Adipose tissue (tissue), 3 donors: ENCODE data around the gene STAT3. TPM values are rescaled to one million over a fixed set of nuclear protein-coding genes. Genes with fewer than 3 reads are reported as not detected.
"Not testable (repeated sequence)": the region's sequence is repeated elsewhere in the genome, so short reads cannot be mapped to it uniquely, and the experiment has no call there.

Source experiments
- H3K27ac ChIP-seq: one replicate; pipeline ENCODE4 v1.5.1; 2013; ENCODE audit warnings: low read depth, low read length
- WGBS, 3 donors: extraction: QIAGEN DNeasy Blood & Tissue Kit; methylation state at CpG; one replicate each; pipeline ENCODE4 v1.1.7; 2013; 5-methylcytosine and 5-hydroxymethylcytosine counted together
- polyA plus RNA-seq, 3 donors: library from polyadenylated mRNA; stranded (reverse); fragments of 200-250 nt; gene quantifications; one replicate each; pipeline ENCODE4 v1.2.3, GENCODE V29; 2013
- donor health status: healthy with polysubstance abuse.
- donor health status: Bipolar disorder and iron deficiency.
- donor health status: healthy.

STAT3 gene
- polyA plus RNA-seq, 3 donors = 60.7 to 204 (median 92.9) TPM

DNA sequence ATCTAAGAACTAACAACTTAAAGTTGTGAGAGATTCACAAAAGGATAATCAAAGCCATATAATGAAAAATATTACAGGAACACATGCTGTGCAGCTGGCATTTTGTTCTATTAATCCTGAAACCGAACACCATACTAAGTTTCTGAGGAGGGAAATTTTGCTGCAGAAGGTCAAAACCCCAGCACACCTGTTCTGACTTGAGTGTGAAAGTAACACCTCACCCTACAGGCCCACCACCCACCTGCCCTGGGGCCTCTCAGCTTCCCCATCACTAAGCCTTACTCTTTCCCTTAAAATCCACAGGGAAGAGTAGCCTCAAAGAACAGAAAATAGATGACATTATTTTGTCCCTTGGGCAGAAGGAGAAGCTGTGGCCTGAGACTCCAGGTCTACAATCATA, 55.2 kb downstream of the STAT3 start:
- WGBS, 3 donors = 75 to 89% (median 83%) methylated on average over 1 of the region's 1 CpG

DNA sequence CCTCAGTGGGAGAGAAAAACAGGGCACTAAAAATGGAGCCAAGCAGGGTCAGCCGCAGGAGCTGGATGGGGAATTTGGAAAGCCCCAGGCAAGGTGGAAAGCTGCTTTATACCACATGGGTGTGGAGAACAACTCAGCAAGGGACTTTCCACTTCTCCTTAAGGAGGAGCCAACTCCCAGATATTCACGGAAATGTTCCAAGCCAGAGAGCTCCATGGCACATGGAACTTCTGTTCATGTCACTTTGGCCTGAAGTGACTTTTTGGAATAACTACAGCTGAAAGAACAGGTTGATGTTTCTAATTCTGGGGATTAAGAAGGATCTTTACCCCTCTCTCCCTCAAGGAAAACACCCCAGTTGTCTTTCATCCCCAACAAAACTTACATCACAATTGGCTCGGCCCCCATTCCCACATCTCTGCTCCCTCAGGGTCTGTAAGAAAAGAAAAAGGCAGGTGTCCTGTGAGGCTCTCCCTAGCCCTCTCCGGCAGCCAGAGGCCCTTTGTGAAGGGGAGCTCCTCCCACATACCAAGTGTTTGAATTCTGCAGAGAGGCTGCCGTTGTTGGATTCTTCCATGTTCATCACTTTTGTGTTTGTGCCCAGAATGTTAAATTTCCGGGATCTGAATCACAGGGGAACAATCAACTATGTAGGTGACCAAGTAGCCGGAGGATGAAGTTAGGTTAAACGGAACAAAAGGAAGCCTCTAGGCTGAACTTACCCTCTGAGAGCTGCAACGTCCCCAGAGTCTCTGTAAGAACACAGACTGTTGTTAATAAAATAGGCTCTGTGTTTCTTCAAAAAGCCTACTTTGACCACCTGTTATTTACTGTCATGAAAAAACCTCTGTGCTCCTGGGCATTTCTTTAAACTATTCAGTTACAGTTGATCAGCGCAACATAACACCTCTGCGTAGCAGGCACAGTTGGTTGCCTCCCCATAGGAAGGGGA, 58.9 kb downstream of the STAT3 start:
- no peak overlapping the region for H3K27ac ChIP-seq
- WGBS, 3 donors = 49 to 65% (median 52%) methylated on average over 11 of the region's 11 CpGs

More for the DNA sequence above, 55.2 kb downstream of the STAT3 start:
- no peak overlapping the region for H3K27ac ChIP-seq

DNA sequence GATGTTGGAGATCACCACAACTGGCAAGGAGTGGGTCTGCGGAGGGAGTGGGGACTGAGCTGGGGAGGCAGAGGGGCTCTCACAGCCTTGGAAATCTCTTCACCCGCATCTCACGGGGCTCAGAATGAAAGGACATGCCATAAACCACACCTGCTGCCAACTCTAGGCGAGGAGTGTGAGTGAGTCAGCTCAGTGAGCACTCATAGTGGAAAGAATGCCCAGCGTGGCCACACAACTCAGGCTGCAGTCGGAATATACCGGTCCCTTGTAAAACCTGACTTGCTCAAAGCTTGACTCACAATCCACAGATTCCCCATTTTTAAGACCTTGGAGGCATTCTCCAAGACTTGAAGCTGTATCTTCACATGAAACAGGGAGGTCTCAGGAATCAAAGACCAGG, 63.2 kb downstream of the STAT3 start:
- 79 to 93% (median 84%) methylated on average over 7 of the region's 7 CpGs for WGBS, 3 donors
- no peak overlapping the region for H3K27ac ChIP-seq

DNA sequence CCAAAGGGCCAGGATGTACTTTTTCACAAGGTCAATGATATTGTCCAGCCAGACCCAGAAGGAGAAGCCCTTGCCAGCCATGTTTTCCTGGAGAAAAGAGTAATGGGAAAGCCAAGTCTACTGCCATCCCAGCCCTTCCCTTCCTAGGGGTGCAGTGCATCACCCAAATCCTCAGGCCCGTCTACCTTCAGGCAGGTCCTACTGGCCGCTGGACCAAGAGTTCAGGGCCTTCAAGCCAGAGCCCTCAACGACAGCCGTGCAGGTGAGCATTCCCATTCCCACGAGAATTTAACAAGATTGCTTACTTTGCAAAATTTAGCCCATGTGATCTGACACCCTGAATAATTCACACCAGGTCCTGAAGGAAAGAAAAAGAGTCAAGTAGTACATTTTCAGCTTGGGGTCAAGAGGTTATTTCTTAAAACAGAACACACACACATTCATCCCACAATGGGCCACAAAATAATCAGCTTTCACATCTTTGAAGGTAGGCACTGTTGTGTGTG, 64.9 kb downstream of the STAT3 start:
- WGBS, 3 donors = 72 to 82% (median 80%) methylated on average over 5 of the region's 5 CpGs
- no peak overlapping the region for H3K27ac ChIP-seq

DNA sequence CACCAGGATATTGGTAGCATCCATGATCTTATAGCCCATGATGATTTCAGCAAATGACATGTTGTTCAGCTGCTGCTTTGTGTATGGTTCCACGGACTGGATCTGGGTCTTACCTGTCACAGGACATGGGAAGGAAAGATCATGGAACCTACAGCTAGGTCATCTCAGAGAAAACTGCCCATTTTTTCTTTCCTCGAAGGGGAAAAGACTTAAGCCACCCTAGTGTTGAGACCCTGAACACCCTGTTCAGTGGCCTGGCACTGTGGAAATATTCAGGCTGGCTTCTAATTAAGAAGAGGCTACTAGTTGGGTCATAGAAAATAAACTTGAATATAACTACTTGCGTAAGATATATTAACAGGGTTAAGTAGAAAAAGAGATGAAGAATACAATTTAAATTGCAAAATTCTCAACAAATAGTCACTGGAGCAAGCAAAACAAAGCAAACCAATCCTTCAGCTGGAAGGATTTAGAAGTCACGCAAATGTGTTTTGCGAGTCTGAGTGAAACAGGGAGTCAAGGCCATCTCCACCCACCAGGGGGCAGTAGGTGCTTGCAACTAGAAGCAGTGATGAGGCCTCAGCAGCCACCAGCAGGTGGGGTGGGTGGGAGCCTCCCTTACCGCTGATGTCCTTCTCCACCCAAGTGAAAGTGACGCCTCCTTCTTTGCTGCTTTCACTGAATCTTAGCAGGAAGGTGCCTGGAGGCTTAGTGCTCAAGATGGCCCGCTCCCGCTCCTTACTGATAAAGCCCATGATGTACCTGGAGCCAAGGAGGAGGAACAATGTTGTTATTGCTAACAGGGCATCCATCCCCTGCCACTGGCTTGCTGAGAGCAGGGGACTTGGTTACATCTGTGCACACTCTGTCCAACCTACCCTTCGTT, 65.6 kb downstream of the STAT3 start:
- 38 to 42% (median 41%) methylated on average over 10 of the region's 10 CpGs for WGBS, 3 donors
- no peak overlapping the region for H3K27ac ChIP-seq

DNA sequence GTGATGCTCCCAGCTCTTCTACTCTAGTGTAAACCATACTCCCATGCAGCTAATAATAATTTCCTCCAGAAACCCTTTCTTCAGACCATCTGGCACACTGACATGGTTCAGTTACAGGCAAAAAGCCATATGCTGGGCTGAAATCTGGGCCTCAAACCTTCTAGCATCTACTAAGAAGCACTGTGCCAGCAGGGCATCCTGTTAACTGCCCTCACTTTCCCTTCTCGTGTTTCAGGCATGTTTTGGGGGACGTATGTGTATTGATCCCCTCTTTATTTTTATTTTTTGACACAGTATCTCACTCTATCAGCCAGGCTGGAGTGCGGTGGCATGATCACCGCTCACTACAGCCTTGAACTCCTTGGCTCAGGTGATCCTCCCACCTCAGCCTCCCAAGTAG, 66.7 kb downstream of the STAT3 start:
- no peak overlapping the region for H3K27ac ChIP-seq
- WGBS, 3 donors = 83 to 89% (median 87%) methylated on average over 4 of the region's 4 CpGs

DNA sequence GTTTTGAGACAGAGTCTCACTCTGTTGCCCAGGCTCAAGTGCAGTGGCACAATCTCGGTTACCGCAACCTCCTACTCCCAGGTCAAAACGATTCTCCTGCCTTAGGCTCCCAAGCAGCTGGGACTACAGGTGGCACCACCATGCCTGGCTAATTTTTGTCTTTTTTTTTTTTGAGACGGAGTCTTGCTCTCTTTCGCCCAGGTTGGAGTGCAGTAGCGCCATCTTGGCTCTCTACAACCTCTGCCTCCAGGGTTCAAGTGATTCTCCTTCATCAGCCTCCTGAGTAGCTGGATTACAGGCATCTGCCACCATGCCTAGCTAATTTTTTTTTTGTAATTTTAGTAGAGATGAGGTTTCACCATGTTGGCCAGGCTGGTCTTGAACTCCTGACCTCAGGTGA, 70.3 kb downstream of the STAT3 start:
- 92 to 97% (median 96%) methylated on average over 6 of the region's 6 CpGs for WGBS, 3 donors
- not testable (repeated sequence) for H3K27ac ChIP-seq

DNA sequence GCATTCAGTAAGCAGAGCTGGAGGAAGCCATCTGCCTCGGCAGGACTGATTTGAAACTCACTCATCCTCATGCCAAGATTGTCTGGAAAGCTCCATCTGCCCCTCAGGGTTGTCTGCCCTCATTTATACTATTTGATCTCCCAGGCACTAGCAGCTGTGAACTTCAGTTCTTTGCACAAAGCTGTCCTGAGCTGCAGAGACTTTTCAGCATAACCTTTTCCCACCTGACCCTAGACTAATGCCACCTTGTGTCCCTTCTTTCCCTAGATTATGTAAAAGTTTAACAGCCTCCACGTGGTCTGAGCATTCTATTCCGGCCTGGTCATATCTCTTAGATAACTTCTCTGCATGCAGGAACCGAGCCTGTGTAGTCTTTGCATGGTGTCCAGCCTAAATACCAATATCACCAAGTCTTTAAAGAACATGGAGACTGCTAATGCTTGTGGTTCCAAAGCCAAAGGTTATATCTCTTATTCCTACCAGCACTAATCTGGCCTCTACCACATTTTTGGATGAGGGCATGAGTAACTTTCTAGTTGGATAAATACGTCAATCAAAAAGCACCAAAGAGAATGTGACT, 70.9 kb downstream of the STAT3 start:
- no peak overlapping the region for H3K27ac ChIP-seq
- 32 to 78% (median 59%) methylated on average over 5 of the region's 5 CpGs for WGBS, 3 donors

DNA sequence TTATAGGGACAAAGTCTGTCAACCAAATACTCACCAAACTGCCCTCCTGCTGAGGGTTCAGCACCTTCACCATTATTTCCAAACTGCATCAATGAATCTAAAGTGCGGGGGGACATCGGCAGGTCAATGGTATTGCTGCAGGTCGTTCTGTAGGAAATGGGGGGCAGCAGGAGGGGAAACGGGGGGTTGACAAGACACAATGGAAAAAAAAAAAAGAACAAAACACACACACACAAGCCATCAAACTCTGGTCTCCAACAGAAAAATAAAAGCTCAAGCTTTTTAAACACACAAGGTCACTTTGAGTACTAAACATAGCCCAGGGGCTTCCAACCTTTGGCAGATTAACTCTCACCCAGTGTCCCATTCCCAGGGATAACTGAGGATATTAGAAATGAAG, 71.5 kb downstream of the STAT3 start:
- 79 to 87% (median 80%) methylated on average over 4 of the region's 4 CpGs for WGBS, 3 donors
- H3K27ac ChIP-seq = no peak overlapping the region

DNA sequence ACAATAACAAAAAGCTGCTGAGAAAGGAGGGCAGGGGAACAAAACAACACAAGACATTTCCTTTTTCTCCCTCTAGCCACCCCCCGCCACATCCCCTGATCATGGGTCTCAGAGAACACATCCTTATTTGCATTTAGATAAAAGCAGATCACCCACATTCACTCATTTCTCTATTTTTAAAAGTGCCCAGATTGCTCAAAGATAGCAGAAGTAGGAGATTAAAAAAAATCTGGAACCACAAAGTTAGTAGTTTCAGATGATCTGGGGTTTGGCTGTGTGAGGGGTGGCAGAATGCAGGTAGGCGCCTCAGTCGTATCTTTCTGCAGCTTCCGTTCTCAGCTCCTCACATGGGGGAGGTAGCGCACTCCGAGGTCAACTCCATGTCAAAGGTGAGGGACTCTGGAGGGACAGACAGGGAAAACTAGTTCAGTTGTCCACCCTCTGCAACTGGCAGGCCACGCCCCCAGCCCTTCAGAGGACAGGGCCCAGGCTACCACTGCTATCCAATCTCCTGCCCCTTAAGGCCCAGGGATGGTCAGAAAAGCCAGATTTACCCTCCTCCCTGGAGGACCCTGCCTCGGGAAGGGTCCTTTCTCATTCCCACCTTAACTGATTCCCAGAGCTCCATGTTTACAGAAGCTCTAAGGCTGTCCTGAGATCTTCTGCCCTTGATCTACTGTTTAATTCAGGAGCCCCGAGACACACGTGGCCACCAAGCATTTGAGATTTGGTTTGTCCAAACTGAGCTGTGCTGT, 72.7 kb downstream of the STAT3 start:
- 69 to 87% (median 72%) methylated on average over 10 of the region's 10 CpGs for WGBS, 3 donors
- no peak overlapping the region for H3K27ac ChIP-seq

DNA sequence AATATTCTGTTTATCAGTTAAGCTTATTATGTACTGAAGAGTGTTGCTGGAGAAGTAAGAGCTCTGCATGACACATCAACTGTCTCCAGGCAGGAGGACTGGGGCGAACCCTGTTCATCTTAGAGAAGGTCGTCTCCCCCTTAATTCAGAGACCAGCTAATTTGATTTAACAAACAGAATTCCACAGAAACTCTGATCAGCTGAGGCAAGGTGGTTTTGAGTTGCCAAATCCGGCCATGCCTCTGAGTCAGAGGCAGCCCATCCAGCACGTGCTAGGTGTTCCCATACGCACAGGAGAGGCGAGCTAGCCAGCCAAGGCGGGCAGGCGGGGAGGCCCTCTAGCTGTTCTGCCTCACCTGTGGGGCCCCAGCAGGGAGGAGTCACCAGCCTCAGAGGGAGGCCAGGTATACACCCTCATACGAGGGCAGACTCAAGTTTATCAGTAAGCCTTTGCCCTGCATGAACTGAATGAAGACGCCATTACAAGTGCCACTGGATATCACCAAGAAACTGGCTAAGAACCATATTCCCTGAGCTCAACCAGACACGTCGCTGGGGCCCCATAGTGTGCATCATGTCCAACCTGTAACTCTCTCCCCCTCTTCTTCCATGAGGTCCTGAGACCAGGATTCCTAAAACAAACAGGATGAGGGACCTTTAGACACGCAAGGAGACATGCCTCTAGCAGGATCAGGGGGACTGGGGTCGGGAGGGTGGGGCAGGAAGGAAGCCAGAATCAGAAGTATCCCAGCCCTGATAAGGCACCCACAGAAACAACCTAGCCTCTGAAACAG, 74.3 kb downstream of the STAT3 start:
- WGBS, 3 donors = 71 to 83% (median 77%) methylated on average over 14 of the region's 14 CpGs
- H3K27ac ChIP-seq = no peak overlapping the region

DNA sequence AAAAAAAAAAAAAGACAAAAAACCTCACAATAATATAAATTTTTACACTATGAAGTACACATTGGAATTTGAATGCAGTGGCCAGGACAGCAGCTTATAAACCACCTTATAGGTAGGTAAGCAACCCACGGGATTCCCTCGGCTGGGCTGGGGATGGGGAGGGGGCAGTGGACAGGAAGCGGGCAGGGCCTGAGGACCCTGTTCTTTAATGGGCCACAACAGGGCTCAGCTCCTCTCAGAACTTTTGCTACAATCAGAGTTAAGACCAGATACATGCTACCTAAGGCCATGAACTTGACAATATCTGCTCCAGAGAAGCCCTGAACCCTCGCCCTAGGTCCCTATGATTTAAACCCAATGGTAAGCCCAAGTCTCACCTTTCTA, 74.9 kb downstream of the STAT3 start:
- H3K27ac ChIP-seq = no peak overlapping the region
- WGBS, 3 donors = 83 to 94% (median 85%) methylated on average over 4 of the region's 4 CpGs

DNA sequence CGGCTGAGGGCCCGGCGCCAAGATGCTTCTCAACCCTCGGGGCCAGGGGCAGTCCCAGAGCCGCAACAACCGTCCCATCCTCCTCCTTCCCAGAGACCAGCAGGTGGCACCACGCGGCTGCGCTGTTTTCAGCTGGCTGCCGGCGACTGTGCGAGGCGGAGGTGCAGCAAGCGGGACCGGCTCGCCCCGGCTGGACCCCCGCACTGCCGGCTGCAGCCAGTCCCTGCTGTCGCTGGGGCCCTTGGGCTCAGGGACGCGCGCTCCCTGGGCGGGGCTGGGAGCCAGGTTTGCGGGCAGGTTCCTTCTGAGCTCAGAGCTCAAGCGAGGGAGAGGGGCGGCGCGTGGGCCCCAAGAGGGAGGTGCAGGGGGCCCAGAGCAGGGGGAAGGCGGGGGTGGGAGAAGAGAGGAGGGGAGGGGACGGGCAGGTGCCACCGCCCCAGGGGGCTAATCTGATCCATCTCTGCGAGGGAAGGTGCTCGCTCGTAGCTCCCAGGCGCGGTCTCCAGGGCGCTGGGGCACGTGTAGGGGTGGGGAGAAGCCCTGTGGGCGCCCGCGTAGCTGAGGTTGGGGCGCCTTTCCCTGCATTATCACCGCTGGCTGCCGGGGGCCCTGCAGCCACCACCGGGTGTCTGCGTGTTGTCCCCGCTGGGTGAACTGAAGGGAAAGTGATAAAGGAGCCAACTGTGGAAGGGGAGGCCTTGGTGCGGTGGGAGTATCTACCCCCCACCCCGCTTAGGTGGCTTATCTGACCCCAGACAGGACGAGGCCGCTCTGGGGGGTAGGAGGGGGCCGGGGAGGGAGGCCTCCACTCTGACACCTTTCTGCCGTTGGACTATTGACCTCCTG, 75.7 kb downstream of the STAT3 start:
- peak overlapping the region; percentile 9 for H3K27ac ChIP-seq
- 22 to 26% (median 24%) methylated on average over 42 to 54 of the region's 54 CpGs for WGBS, 3 donors

DNA sequence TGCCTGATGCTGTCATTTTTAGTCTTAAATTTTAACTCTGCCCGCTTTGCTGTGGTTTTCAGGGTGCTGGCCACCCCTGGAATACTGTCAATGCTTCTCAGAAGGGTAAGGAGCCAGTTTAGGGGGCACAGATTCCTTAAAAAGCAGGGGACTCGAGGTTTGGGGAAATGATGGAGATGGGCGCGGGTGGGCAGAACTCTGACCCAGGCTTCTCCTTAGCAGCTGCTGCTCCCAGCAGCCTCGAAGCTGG, 76.3 kb downstream of the STAT3 start:
- WGBS, 3 donors = 14 to 29% (median 17%) methylated on average over 5 of the region's 5 CpGs
- H3K27ac ChIP-seq = no peak overlapping the region

DNA sequence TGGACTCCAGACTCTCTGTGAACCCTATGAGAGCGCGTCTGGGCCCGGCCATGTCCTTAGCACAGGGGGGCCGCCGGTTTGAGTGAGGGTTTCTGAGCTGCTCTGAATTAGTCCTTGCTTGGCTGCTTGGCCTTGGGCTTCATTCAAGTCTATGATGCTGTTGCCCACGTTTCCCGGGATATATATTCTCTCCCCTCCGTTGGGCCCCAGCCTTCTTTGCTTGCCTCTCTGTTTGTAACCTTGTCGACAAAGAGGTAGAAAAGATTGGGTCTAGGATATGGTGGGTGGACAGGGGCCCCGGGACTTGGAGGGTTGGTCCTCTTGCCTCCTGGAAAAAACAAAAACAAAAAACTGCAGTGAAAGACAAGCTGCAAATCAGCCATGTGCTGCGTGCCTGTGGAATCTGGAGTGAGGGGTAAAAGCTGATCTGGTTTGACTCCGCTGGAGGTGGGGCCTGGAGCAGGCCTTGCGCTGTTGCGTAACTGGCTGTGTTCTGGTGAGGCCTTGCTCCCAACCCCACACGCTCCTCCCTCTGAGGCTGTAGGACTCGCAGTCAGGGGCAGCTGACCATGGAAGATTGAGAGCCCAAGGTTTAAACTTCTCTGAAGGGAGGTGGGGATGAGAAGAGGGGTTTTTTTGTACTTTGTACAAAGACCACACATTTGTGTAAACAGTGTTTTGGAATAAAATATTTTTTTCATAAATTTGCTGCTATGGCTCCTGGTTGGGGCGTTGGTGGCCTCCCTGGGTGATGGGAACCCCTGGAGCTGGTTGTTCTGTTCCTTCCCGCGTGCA, 76.8 kb downstream of the STAT3 start:
- WGBS, 3 donors = 38 to 68% (median 45%) methylated on average over 19 of the region's 19 CpGs
- no peak overlapping the region for H3K27ac ChIP-seq

DNA sequence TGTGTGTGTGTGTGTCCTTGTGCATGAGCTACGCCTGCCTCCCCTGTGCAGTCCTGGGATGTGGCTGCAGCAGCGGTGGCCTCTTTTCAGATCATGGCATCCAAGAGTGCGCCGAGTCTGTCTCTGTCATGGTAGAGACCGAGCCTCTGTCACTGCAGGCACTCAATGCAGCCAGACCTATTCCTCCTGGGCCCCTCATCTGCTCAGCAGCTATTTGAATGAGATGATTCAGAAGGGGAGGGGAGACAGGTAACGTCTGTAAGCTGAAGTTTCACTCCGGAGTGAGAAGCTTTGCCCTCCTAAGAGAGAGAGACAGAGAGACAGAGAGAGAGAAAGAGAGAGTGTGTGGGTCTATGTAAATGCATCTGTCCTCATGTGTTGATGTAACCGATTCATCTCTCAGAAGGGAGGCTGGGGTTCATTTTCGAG, 77.4 kb downstream of the STAT3 start:
- H3K27ac ChIP-seq = no peak overlapping the region

More for the DNA sequence above, 77.4 kb downstream of the STAT3 start:
- 71 to 78% (median 75%) methylated on average over 9 of the region's 9 CpGs for WGBS, 3 donors
